A673 (cell line): ENCODE data around the gene ASB15.

Experiments
- EZH2 ChIP-seq: fragments of 200-600 bp; sonication (generic); IDR thresholded peaks from 2 replicates; pipeline ENCODE4 v1.6.1; 2017; ENCODE audit warnings: borderline replicate concordance, low read depth, mild to moderate bottlenecking, mixed read lengths, antibody characterized with exemption, low read length; ENCODE audit not compliant: poor library complexity, severe bottlenecking
- TF ChIP-seq, protein P1 (sequence below): fragments of 300-800, 200-600 bp; sonication (generic); conservative IDR thresholded peaks from 2 replicates; pipeline ENCODE4 v1.5.1; 2017; ENCODE audit warnings: low read depth, mild to moderate bottlenecking, antibody characterized with exemption, low read length, moderate library complexity, mixed read lengths

DNA sequence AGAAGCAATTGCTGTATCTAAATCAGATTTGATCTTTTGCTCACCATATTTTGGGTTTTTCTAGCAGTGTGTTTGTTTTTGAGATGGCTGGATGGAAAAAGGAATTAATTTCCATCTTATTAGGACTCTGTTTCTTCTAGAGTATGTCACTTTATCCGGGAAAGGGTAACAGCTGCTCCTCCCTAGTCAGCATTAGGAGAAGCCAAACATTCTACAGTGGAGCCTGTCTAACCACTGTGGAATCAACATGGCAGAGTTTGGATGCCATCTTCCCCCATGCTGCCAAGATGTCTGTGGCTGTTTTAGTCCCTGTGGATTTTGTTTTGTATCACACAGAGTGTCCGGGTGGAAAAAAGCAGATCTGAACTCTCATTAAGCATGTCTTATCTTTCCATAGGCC, 38.0 kb downstream of the ASB15 start:
- TF ChIP-seq, protein P1, sequence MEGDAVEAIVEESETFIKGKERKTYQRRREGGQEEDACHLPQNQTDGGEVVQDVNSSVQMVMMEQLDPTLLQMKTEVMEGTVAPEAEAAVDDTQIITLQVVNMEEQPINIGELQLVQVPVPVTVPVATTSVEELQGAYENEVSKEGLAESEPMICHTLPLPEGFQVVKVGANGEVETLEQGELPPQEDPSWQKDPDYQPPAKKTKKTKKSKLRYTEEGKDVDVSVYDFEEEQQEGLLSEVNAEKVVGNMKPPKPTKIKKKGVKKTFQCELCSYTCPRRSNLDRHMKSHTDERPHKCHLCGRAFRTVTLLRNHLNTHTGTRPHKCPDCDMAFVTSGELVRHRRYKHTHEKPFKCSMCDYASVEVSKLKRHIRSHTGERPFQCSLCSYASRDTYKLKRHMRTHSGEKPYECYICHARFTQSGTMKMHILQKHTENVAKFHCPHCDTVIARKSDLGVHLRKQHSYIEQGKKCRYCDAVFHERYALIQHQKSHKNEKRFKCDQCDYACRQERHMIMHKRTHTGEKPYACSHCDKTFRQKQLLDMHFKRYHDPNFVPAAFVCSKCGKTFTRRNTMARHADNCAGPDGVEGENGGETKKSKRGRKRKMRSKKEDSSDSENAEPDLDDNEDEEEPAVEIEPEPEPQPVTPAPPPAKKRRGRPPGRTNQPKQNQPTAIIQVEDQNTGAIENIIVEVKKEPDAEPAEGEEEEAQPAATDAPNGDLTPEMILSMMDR = no peak
- no peak for TF ChIP-seq EZH2
